HG03354 (cell line): Measurements from ENCODE around the gene CDH18.

Experiments used
- ATAC-seq: cut with Tn5 transposase; IDR thresholded peaks from one replicate; pipeline ENCODE4 v1.9.1; 2021; ENCODE audit warnings: mild to moderate bottlenecking; ENCODE audit not compliant: unreplicated experiment, poor library complexity, severe bottlenecking

Gene CDH18

DNA sequence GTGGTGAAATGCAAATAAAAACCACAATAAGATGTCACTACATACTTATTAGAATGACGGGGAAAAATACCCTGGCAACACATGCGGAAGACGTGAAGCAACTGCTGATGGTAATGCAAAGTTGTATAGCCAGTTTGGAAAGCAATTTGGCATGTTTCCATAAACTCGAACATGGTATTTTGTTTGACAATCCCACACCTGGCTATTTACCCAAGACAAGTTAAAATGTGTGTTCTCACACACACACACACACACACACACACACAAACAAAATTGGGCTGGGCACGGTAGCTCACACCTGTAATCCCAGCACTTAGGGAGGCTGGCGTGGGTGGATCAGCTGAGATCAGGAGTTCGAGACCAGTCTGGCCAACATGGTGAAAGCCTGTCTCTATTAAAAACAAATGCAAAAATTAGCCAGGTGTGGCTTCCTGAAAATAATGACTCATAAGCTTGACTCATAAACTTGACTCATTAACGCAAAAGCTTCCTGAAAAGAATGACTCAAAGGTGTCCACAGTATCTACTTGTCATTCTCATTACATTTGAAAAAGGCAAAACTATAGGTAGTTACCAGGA is 456.5 kb downstream of the CDH18 start:
- ATAC-seq = no peak

DNA sequence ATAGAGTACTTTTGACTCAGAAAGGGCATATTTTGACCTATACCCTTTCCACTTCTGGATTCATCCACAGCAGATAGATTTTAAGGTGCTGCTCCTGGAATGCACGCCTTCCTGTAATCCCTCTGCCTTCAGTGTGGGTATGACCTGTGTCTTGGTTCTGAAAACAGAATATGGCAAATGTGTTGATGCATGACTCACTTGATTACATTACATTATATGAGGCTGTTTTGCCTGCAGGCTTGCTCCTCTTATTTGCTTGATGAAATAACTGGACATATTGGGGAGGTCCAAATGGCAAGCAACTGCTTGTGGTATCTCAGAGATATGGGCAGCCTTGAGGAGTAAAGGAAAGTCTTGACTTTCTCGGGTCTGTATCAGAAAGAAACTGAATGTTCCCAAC is 468.6 kb downstream of the CDH18 start:
- ATAC-seq = no peak

DNA sequence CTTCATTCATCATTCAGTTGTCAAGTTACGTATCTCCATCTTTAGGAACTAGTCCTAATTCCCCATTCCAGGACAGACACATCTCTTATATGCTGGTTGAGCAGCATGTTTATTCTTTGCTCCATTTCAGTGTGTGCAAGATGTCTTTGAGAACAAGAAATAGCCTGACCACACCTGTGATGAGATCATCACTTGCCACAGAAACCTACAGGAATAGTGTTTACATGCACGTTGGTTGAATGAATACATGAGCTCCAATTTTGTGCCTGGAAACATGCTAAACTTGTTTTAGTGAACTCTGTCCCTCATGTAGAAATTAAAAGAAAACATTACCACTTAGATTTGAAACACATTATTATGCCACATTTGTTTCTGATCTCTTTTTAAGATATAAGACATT is 489.1 kb downstream of the CDH18 start:
- ATAC-seq = no peak

DNA sequence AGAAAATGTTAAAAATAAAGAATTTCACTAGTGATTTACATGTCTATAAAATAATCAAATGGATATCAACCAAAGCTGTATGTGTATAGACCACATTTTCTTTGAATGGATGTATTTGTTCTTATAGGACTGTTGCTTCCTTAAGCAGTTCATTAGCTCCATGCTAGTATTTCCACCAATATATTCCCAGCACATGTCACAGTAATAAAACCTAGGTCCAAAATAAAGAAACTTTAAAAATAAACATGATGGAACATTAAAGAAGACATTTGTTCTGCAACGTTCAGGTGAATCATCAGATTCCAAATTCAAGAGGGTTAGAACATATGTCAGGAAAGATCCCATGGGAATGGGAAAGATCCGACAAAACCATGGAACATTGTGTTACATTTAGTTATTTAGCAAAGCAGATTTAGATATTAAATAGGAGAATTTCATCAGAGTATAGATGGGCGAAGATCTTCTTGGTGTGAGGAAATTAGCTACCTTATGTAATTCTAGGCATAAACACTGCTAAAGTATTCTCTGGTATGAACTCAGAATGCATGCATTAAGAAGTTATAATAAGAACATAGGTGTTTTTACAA is 490.7 kb downstream of the CDH18 start:
- no peak for ATAC-seq

DNA sequence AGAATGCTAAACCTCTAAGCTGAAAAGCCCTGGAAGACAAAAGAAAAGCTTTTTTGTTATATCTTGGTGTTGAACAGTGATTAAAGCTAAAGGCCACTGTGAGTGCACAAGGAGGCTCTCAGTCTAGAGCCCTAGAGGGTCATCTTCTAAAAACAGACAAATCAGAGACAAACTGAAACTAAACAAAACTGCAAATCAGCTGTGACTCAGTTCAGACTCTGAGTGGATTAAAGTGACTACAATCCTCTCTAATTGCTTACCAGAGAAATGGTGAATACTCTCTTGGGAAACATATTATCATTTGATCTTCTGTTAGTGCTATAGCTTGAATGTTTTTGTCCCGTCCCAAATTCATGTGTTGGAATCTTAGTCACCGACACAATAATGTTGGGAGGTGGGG is 491.9 kb downstream of the CDH18 start:
- no peak for ATAC-seq

DNA sequence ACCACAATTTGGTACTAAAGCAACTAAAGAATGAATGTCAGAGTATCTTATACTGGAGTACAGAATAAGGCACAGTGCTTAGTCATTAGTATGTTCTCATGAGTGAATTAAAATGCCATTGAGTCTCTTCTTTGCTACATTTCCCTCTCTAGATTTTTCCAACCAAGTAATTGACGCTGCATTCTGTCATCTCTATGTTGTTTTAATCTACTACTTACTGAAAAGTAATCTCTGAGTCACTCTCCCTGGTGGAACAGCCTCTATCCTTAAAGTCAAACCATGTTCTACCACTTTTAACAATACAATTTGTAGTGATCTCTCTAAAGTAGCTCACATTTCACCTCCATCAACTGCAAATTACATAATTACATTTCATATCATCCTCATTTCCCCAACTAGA is 495.1 kb downstream of the CDH18 start:
- ATAC-seq = no peak

DNA sequence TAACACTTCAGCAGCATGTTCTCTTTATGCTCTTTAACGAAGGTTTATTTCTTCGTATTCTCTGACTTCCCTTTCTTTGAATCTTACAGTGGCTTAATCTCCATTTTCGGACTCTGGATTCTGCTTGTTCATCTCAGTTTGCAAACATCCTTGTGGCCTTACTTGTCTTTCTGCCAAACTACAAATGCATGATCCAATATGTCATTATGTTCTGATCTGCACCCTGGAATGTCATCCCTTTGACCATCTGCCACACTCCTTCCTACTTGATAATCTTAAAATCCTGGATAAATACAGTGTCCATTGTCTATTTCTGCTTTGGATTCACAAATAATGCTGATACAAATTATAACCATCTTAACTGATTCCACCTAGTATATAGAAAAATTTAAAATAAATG is 499.2 kb downstream of the CDH18 start:
- ATAC-seq = no peak

DNA sequence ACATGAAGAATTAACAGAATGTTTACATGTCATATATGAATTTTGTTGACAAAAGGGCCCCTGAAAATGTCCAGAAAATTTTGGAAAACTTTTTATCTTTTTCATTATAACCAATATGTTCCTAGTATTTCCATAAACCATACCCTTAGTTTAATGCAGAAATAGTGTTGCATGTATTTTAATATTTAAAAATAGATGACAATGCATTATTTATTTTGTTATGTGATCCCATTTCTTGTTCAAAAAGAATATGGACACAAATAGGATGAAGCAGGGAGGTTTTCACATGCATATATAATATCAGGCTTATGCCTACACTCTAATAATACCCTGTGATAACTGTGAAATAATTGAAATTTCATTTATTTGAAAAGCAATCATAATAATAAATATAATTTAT is 500.5 kb downstream of the CDH18 start:
- ATAC-seq = no peak

DNA sequence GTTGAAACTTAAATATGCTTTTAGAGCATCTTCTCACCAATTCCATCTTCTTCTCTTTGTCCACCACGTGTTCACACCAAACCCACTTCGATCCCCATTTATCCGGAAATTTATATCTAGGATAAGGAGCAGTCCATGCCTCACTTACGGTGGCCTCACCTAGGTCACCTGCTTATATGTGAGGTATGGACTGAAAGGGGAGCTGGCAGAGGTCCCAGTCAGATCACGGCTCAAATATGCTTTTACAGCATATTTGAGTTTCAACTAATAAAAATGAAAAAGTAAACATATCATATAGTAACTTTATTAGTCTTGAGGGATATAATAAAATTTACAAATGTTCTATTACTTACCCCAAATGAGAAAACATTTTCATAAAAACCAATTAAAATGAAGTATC is 508.4 kb downstream of the CDH18 start:
- ATAC-seq = no peak

DNA sequence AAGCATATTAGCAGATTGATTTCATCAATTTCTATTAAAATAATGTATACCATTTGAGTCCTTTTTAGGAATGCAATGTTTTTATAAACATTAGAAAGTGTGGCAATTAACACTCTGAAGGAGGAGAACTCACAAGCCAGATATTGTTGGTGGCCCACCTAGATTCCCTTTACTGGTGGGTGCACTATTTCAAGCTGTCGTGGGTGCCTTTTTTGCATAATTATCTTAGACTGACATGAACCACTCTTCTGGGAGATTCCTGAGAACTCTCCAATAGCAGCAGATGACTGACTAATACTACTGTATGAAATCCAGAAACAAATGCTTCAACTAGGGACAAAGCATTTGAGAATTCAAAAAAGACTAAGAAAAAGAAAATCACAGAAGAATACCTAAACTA is 526.0 kb downstream of the CDH18 start:
- no peak for ATAC-seq

DNA sequence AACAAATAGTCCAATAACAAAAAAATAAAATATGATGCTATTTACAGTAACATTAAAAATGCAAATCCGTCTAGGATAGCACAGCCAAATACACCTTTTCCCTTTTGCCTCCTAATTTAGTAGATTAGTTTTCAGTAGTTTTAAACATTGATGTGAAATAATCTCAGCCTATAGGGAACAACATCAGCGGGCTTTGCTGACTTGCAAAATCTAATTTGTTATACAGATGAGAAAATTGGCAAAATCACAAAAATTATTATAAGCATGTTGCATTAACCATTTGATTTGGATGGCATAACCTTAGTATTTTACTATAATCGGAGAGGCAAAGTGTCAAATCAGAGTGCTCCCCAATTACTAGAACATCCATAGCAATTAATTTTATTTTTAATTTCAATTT is 563.5 kb downstream of the CDH18 start:
- ATAC-seq = no peak
